Skeletal muscle satellite cell (primary cell): Measurements from ENCODE around the gene PGS1. TPM values are rescaled to one million over a fixed set of nuclear protein-coding genes. Genes with fewer than 3 reads are reported as not detected.

Experiments
- H3K27me3 ChIP-seq: 2 replicates; pipeline ENCODE4 v1.7.0; 2013; ENCODE audit warnings: low read length; ENCODE audit not compliant: control insufficient read depth, insufficient read depth
- H3K36me3 ChIP-seq: 2 replicates; pipeline ENCODE4 v1.7.0; 2013; ENCODE audit warnings: mild to moderate bottlenecking, control low read depth, low read length; ENCODE audit not compliant: insufficient read depth
- H3K4me1 ChIP-seq: 2 replicates; pipeline ENCODE4 v1.7.0; 2013; ENCODE audit warnings: low read length; ENCODE audit not compliant: control insufficient read depth, insufficient read depth
- H3K4me2 ChIP-seq: 2 replicates; pipeline ENCODE4 v1.7.0; 2013; ENCODE audit warnings: mild to moderate bottlenecking, low read length
- H3K4me3 ChIP-seq: 2 replicates; pipeline ENCODE4 v1.7.0; 2013; ENCODE audit warnings: low read length
- H3K9ac ChIP-seq: 2 replicates; pipeline ENCODE4 v1.7.0; 2013; ENCODE audit warnings: mild to moderate bottlenecking, low read depth, low read length, moderate library complexity
- H3K9me3 ChIP-seq: replicated peaks from 2 replicates; pipeline ENCODE4 v1.7.0; 2013; ENCODE audit warnings: mild to moderate bottlenecking, control low read depth, low read length
- small RNA-seq: library from RNA; depleted of rRNA; stranded (forward); fragments of <200 nt; gene quantifications from one replicate; pipeline ENCODE3, GENCODE V24; 2012

PGS1 gene

GRCh38 chr17:78468366-78468765 lies 89.9 kb downstream of the PGS1 start:
- H3K4me3 ChIP-seq = no peak overlapping the region
- no peaks in the 10 kb centered on the region for H3K36me3 ChIP-seq
- no peak overlapping the region for H3K4me2 ChIP-seq
- H3K4me1 ChIP-seq = no peaks in the 10 kb centered on the region
- no peak overlapping the region for H3K9ac ChIP-seq
- H3K27me3 ChIP-seq = peaks cover 17% of the 10 kb centered on the region
- H3K9me3 ChIP-seq = no peaks in the 10 kb centered on the region

- H3K4me2 ChIP-seq = no peak overlapping the region
- no peaks in the 10 kb centered on the region for H3K4me1 ChIP-seq
- no peak overlapping the region for H3K4me3 ChIP-seq
- H3K36me3 ChIP-seq = no peaks in the 10 kb centered on the region
- H3K27me3 ChIP-seq = peaks cover 28% of the 10 kb centered on the region
- no peaks in the 10 kb centered on the region for H3K9me3 ChIP-seq
- no peak overlapping the region for H3K9ac ChIP-seq
Observed at GRCh38 chr17:78469443-78469842, 91.0 kb downstream of the PGS1 start.

- Histone ChIP-seq H3K27me3 (peaks cover 44% of the 10 kb centered on the region), H3K9me3 (no peaks in the 10 kb centered on the region), H3K9ac (no peak overlapping the region), H3K36me3 (no peaks in the 10 kb centered on the region), H3K4me2 (no peak overlapping the region), H3K4me1 (no peaks in the 10 kb centered on the region), H3K4me3 (no peak overlapping the region)
Observed at GRCh38 chr17:78471635-78472034, 93.2 kb downstream of the PGS1 start.

- no peak overlapping the region for H3K4me3 ChIP-seq
- no peak overlapping the region for H3K9ac ChIP-seq
- no peaks in the 10 kb centered on the region for H3K36me3 ChIP-seq
- H3K9me3 ChIP-seq = no peaks in the 10 kb centered on the region
- no peaks in the 10 kb centered on the region for H3K4me1 ChIP-seq
- H3K4me2 ChIP-seq = no peak overlapping the region
- H3K27me3 ChIP-seq = peaks cover 40% of the 10 kb centered on the region
Observed at GRCh38 chr17:78472035-78472905, 93.8 kb downstream of the PGS1 start.

- no peak overlapping the region for H3K4me3 ChIP-seq
- no peaks in the 10 kb centered on the region for H3K36me3 ChIP-seq
- H3K9ac ChIP-seq = no peak overlapping the region
- no peak overlapping the region for H3K4me2 ChIP-seq
- no peaks in the 10 kb centered on the region for H3K4me1 ChIP-seq
- H3K9me3 ChIP-seq = no peaks in the 10 kb centered on the region
- H3K27me3 ChIP-seq = peaks cover 40% of the 10 kb centered on the region
Observed at GRCh38 chr17:78473951-78474613, 95.6 kb downstream of the PGS1 start.

Small RNA genes within 50 kb of the gene (small RNA-seq; reads per million reads assigned to genes)
- gene RF00415 = not detected
- gene RN7SL236P = not detected
